Erythroblast (primary cell): ENCODE measurements around the gene LAS1L.
A peak's percentile ranks its signal among the peaks of the same experiment; 100 is the strongest.
"Not testable (repeated sequence)": the region's sequence is repeated elsewhere in the genome, so short reads cannot be mapped to it uniquely, and the experiment has no call there.

Source experiments
- DNase-seq, 2 experiments: peaks; one replicate each; lab custom pipeline; 2025; lab: John Stamatoyannopoulos, UW
- GATA1 ChIP-seq: IDR thresholded peaks from 2 replicates; pipeline ENCODE4 v1.6.1; 2011; ENCODE audit warnings: low read depth, mild to moderate bottlenecking, control low read depth, low read length, moderate library complexity
- POLR2A ChIP-seq: IDR thresholded peaks from 2 replicates; pipeline ENCODE4 v1.6.1; 2011; ENCODE audit warnings: mild to moderate bottlenecking, low read length

Gene LAS1L

GRCh38 chrX:65536291-65536690 is 1.7 kb upstream of the LAS1L start:
- no peak for DNase-seq
- no peak for TF ChIP-seq POLR2A
- no peak for TF ChIP-seq GATA1

- DNase-seq: no peak
- TF ChIP-seq POLR2A: no peak
These were observed 2.6 kb downstream of the LAS1L start for GRCh38 chrX:65532016-65532415.

GRCh38 chrX:65528705-65529340 is 5.8 kb downstream of the LAS1L start:
- DNase-seq: peak; percentile 31 to 62
- TF ChIP-seq POLR2A (no peak), GATA1 (no peak)

- DNase-seq: no peak
- TF ChIP-seq POLR2A: no peak
- TF ChIP-seq GATA1: no peak
These were observed 6.3 kb downstream of the LAS1L start for GRCh38 chrX:65528293-65528692.

- no peak for TF ChIP-seq GATA1
- TF ChIP-seq POLR2A: no peak
- no peak for DNase-seq
These were observed 10.4 kb downstream of the LAS1L start for GRCh38 chrX:65524139-65524538.

- no peak for DNase-seq
- no peak for TF ChIP-seq POLR2A
- no peak for TF ChIP-seq GATA1
These were observed 11.7 kb downstream of the LAS1L start for GRCh38 chrX:65522739-65523372.

GRCh38 chrX:65519530-65519929 is 15.1 kb downstream of the LAS1L start:
- not testable (repeated sequence) for DNase-seq

- not testable (repeated sequence) for DNase-seq
These were observed 15.6 kb downstream of the LAS1L start for GRCh38 chrX:65518980-65519379.

GRCh38 chrX:65517923-65518322 is 16.7 kb downstream of the LAS1L start:
- no peak for DNase-seq
- TF ChIP-seq POLR2A: no peak
- no peak for TF ChIP-seq GATA1

- TF ChIP-seq POLR2A (no peak), GATA1 (no peak)
- DNase-seq: no peak
These were observed 17.8 kb downstream of the LAS1L start for GRCh38 chrX:65516756-65517155.

GRCh38 chrX:65513610-65514009 is 21.0 kb downstream of the LAS1L start:
- no peak for DNase-seq
- TF ChIP-seq POLR2A: no peak
- no peak for TF ChIP-seq GATA1

GRCh38 chrX:65509400-65509799 is 25.2 kb downstream of the LAS1L start:
- DNase-seq: no peak
- TF ChIP-seq POLR2A (no peak), GATA1 (no peak)

GRCh38 chrX:65508851-65509250 is 25.7 kb downstream of the LAS1L start:
- no peak for DNase-seq
- TF ChIP-seq GATA1 (no peak), POLR2A (no peak)

- DNase-seq: no peak
- no peak for TF ChIP-seq GATA1
- no peak for TF ChIP-seq POLR2A
These were observed 32.0 kb downstream of the LAS1L start for GRCh38 chrX:65502618-65503017.

- TF ChIP-seq POLR2A (no peak), GATA1 (no peak)
- DNase-seq: no peak
These were observed 41.2 kb downstream of the LAS1L start for GRCh38 chrX:65493431-65493830.
